OCI-LY3 (cell line): ENCODE data around the gene ITIH3.

Experiments used
- H2AFZ ChIP-seq: fragments of 200-600, 300-600 bp; shearing (Covaris generic); 2 replicates; pipeline ENCODE4 v1.6.0; 2014; ENCODE audit warnings: antibody characterized with exemption, low read depth, low read length
- H3K27ac ChIP-seq: fragments of 200-600, 300-600 bp; sonication (generic); 2 replicates; pipeline ENCODE4 v1.5.1; 2014; ENCODE audit warnings: mild to moderate bottlenecking, low read length, moderate library complexity, mixed read lengths
- H3K27me3 ChIP-seq: fragments of 200-600, 300-600 bp; sonication (generic); 2 replicates; pipeline ENCODE4 v1.6.1; 2014; ENCODE audit warnings: low read depth, low read length, mixed read lengths
- H3K36me3 ChIP-seq: fragments of 200-600, 300-600 bp; sonication (generic); replicated peaks from 2 replicates; pipeline ENCODE3; 2014; ENCODE audit warnings: low read depth, low read length, mixed read lengths
- H3K4me1 ChIP-seq: fragments of 300-600, 200-600 bp; sonication (generic); 2 replicates; pipeline ENCODE4 v1.6.1; 2014; ENCODE audit warnings: low read length, mixed read lengths
- H3K4me2 ChIP-seq: fragments of 200-600, 300-600 bp; sonication (generic); 2 replicates; pipeline ENCODE4 v1.6.1; 2014; ENCODE audit warnings: low read length, mixed read lengths
- H3K4me3 ChIP-seq: fragments of 300-600, 200-600 bp; sonication (generic); 2 replicates; pipeline ENCODE4 v1.5.1; 2014; ENCODE audit warnings: antibody characterized with exemption, mild to moderate bottlenecking, low read length, moderate library complexity
- H3K79me2 ChIP-seq: fragments of 300-600, 200-600 bp; shearing (Covaris generic); 2 replicates; pipeline ENCODE4 v1.6.1; 2014; ENCODE audit warnings: mild to moderate bottlenecking, low read length, mixed read lengths
- H3K9ac ChIP-seq: fragments of 300-600, 200-600 bp; shearing (Covaris generic); 2 replicates; pipeline ENCODE4 v1.6.0; 2014; ENCODE audit warnings: mild to moderate bottlenecking, low read length, moderate library complexity
- H3K9me3 ChIP-seq: fragments of 200-600, 300-600 bp; shearing (Covaris generic); 2 replicates; pipeline ENCODE4 v1.6.1; 2014; ENCODE audit warnings: low read length, mixed read lengths; ENCODE audit not compliant: insufficient read depth
- H4K20me1 ChIP-seq: fragments of 200-600, 300-600 bp; sonication (generic); 2 replicates; pipeline ENCODE4 v1.6.1; 2016; ENCODE audit warnings: low read length, mixed read lengths; ENCODE audit not compliant: insufficient read depth
- EZH2phosphoT487 ChIP-seq: fragments of 200-600 bp; shearing (Covaris generic); IDR thresholded peaks from 2 replicates; pipeline ENCODE4 v1.6.1; 2018; ENCODE audit warnings: antibody characterized with exemption, mixed run types, low read depth
- TF ChIP-seq, protein P1 (sequence below): fragments of 200-600, 300-600 bp; sonication (generic); IDR thresholded peaks from 2 replicates; pipeline ENCODE4 v1.5.1; 2014; ENCODE audit warnings: antibody characterized with exemption, low read length, low read depth

ITIH3 gene

DNA sequence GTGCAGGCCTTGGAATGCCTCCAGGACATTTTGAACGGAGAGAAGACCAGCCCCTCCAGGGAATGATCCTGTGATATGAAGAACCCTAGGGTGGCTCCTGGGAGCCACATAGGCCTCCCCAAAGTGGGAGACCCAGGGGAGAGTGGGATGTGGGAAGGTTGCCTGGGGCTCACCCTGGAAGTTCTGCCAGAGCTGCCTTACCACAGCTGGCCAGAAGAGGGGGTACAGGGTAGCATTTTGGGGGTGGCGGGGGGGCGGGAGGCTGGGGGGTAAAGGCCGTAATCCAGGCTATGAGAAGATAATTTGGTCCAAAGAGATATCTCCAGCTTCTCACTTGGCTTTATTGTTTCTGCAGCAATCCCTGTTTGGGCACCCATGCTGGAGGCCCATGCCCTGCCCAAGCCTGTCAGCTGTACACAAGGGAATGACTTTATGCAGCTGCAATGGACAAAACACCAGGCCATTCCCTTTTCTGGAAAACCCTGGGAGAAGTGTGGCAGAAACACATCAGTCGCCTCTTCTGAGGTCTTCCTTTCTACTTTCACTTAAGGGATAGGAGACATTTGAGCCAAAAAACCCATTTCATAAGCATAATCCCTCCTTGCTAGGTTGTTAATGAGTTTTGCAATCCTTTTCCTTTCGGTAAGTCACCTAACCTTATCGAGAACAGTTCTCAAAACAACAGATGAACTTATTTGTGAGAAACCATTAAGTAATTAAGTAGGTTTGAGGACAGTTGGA is 51.3 kb downstream of the ITIH3 start:
- H3K27me3 ChIP-seq, result no peaks in the 10 kb centered on the region
- H4K20me1 ChIP-seq, result no peaks in the 10 kb centered on the region
- no peak overlapping the region for H3K4me2 ChIP-seq
- H2AFZ ChIP-seq, result no peak overlapping the region
- no peaks in the 10 kb centered on the region for H3K79me2 ChIP-seq
- H3K9me3 ChIP-seq, result no peaks in the 10 kb centered on the region
- H3K27ac ChIP-seq, result no peak overlapping the region
- H3K36me3 ChIP-seq, result no peaks in the 10 kb centered on the region
- H3K9ac ChIP-seq, result no peak overlapping the region
- TF ChIP-seq, protein P1, sequence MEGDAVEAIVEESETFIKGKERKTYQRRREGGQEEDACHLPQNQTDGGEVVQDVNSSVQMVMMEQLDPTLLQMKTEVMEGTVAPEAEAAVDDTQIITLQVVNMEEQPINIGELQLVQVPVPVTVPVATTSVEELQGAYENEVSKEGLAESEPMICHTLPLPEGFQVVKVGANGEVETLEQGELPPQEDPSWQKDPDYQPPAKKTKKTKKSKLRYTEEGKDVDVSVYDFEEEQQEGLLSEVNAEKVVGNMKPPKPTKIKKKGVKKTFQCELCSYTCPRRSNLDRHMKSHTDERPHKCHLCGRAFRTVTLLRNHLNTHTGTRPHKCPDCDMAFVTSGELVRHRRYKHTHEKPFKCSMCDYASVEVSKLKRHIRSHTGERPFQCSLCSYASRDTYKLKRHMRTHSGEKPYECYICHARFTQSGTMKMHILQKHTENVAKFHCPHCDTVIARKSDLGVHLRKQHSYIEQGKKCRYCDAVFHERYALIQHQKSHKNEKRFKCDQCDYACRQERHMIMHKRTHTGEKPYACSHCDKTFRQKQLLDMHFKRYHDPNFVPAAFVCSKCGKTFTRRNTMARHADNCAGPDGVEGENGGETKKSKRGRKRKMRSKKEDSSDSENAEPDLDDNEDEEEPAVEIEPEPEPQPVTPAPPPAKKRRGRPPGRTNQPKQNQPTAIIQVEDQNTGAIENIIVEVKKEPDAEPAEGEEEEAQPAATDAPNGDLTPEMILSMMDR, result peak; percentile 64
- no peak for TF ChIP-seq EZH2phosphoT487
- H3K4me1 ChIP-seq, result peaks cover 9% of the 10 kb centered on the region
- H3K4me3 ChIP-seq, result no peak overlapping the region

DNA sequence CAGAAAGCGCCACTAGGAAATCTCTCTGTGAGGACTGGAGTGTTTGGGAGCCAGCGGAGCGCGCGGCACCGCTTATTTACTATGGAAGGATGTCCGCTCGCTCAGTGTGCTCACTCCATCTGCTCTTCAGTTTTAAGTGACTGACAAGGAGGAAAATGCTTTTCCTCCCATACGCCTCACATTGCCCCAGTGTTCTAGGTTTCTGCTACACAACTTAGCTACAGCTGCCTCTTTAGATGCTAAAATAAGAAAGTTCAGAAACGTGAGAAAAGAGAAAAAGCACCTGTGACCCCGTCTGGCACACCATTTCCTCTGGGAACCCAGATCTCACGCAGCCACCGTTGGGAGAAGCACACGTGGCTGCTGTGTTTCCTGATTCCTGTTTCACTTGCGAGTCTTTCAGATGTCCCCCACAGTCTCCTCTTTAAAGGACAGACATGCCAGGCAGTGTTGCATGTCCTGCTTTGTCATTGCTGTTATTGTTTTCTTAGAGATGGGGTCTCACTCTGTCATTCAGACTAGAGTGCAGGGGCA is 51.9 kb downstream of the ITIH3 start:
- no peaks in the 10 kb centered on the region for H4K20me1 ChIP-seq
- H3K4me2 ChIP-seq, result no peak overlapping the region
- TF ChIP-seq EZH2phosphoT487, result no peak
- TF ChIP-seq, protein P1, result no peak
- H3K27ac ChIP-seq, result no peak overlapping the region
- peaks cover 3% of the 10 kb centered on the region for H3K4me1 ChIP-seq
- H2AFZ ChIP-seq, result no peak overlapping the region
- no peaks in the 10 kb centered on the region for H3K79me2 ChIP-seq
- H3K9me3 ChIP-seq, result no peaks in the 10 kb centered on the region
- no peak overlapping the region for H3K9ac ChIP-seq
- no peaks in the 10 kb centered on the region for H3K27me3 ChIP-seq
- no peaks in the 10 kb centered on the region for H3K36me3 ChIP-seq
- H3K4me3 ChIP-seq, result no peak overlapping the region

DNA sequence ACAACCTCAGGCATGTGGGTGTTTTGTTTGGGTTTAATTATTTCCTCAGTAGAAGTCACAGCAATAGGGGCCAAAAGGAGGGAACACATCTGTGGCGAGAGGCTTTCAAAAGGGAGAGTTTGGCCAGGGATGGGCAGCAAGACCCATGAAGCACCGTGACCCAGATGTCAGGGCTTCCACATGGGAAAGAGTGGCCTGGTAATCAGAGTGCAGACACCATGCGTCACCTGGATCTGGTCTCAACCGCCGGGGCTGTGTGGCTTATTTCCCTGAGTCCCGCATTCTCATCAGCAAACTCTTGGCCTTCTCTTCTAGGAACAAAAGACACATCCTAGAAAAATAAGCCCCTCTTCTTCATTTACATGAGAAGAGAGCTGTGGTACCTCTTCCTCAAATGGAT is 52.6 kb downstream of the ITIH3 start:
- Histone ChIP-seq H4K20me1 (no peaks in the 10 kb centered on the region), H3K9me3 (no peaks in the 10 kb centered on the region), H3K36me3 (no peaks in the 10 kb centered on the region), H3K9ac (no peak overlapping the region), H3K79me2 (no peaks in the 10 kb centered on the region), H2AFZ (no peak overlapping the region), H3K27ac (no peak overlapping the region), H3K4me2 (no peak overlapping the region), H3K27me3 (no peaks in the 10 kb centered on the region), H3K4me1 (no peaks in the 10 kb centered on the region), H3K4me3 (no peak overlapping the region)
- TF ChIP-seq, protein P1, result no peak
- no peak for TF ChIP-seq EZH2phosphoT487

DNA sequence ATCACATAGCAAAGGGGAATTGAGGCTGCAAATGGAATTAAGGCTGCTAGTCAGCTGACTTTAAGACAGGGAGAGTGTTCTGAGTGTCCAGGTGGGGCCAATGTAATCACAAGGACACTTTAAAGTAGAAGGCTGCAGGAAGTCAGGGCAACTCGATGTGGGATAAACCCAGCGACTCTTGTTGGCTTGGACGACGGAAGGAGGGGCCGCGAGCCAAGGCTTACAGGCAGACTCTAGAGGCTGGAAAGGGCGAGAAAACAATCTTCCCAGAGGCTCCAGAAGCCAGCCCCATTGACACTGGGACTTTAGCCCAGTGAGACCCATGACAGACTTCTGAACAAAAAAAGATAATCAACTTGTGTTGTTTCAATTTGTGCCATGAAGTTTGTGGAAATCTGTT is 53.1 kb downstream of the ITIH3 start:
- H3K9ac ChIP-seq, result no peak overlapping the region
- H3K79me2 ChIP-seq, result no peaks in the 10 kb centered on the region
- H3K9me3 ChIP-seq, result no peaks in the 10 kb centered on the region
- no peaks in the 10 kb centered on the region for H3K4me1 ChIP-seq
- H3K27ac ChIP-seq, result no peak overlapping the region
- H4K20me1 ChIP-seq, result no peaks in the 10 kb centered on the region
- H3K27me3 ChIP-seq, result no peaks in the 10 kb centered on the region
- H2AFZ ChIP-seq, result no peak overlapping the region
- H3K4me3 ChIP-seq, result no peak overlapping the region
- no peaks in the 10 kb centered on the region for H3K36me3 ChIP-seq
- H3K4me2 ChIP-seq, result no peak overlapping the region
- TF ChIP-seq, protein P1, result no peak
- no peak for TF ChIP-seq EZH2phosphoT487
